DMS53 treated with DMSO at 0.1 percent for 48 hours (cell line): ENCODE results near the gene FILIP1L.

ENCODE experiments used
- DNase-seq: peaks from one replicate; lab custom pipeline; 2025; ENCODE audit not compliant: unreplicated experiment; lab: John Stamatoyannopoulos, UW

FILIP1L gene

DNA sequence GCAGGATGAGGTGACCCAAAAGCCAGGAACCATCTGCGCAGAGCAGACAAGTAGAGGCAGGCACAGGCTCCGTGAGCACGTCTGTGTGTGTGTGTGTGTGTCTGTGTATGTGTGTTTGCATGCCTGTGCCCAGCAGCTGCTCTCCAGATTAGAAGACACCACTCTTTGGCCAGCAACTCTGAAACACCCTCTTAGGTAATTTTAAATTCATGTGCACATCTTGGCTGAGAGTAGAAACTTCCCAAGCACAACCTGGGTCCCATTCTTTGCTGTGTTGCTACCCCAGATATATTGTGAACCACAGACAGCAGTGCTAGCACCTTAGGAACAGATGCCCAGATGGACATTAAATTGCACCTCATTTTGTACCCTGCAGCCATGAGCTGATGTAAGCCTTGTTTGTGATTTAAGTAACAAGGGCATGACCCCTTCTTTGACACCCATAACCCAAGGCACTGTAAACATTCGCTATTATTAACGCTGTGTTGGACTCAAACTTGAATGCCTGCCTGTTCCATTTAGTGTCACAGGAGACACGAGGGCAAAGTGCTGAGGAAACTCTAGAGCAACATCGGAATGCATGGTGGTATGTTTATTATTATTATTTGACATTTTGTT, at the start of gene FILIP1L:
Gene FILIP1L, minus strand, starts transcription at position 89 of the 618 bp plus-strand sequence.
- DNase-seq = no peak

DNA sequence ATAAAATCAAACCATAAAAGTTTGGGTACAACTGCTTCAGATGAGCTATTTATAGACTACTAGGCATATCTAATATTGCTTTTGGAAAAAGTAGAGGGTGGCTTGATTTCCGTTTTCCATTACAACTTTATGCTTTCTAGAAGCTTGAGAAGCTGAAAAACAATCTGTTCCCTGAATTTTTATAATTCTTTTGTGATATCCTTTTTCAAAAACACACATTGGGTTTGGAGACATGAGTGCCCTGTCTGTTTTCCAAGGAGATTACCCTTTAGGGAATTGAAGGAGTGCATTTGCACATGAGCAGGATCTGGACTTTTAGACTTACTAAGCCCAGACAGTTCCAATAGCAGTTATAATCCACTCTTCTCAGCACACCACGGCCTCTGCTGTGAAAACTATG, 49.5 kb upstream of the FILIP1L start:
- no peak for DNase-seq

DNA sequence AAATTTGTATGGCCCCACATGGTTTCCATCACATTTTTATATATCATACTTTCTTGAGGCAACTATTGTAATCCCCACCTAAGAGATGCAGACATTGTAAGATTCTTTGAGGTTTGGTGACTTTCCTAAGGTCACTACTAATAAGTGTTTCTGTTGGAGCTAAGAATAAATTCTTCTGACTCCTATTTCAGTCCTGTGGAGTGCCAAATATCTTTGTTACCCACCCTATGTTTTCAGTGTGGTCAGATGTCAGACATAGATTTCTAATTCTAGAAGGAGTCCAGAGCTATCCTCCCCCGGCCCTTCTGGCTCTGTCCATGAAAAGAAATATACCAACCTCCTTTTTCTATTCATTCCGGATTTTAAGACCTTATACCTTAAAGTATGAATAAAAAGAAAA, 46.2 kb upstream of the FILIP1L start:
- no peak for DNase-seq

DNA sequence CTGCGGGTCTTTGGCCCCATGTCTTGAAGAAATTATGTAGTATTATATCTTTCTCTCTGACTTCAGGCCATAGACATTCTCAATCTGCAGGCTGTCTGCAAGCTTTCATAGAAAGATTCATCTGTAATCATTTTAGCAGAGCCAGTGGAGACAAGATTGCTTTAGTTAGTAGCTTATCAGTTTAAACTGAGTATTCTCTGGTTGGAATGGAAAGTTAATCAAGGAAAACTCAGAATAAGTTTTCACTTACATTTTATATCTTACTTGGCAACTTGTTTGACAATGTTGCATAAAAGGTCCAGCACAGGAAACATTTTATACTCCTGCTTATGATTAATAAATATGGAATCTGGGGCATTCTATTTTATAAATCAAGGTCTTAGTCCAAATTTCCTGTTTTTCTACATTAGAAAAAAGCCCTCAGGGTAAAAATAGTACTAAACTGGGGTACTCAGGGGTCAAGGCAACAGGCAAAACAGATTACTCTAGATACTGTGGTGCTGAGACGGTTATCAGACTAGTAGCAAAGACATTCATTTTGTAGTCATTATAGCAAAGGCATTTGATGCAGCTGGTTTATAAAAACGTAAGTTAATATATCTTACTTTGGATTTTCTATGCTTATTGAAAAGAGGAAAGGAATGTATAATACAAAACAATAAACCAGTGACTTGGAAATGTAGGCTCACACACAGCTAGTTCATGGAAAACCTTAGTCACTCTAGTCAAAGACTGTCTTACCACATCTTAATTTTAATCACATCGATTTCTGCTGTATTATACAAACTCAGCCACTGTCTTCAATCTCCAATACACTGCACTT, 45.2 kb upstream of the FILIP1L start:
- DNase-seq = no peak

DNA sequence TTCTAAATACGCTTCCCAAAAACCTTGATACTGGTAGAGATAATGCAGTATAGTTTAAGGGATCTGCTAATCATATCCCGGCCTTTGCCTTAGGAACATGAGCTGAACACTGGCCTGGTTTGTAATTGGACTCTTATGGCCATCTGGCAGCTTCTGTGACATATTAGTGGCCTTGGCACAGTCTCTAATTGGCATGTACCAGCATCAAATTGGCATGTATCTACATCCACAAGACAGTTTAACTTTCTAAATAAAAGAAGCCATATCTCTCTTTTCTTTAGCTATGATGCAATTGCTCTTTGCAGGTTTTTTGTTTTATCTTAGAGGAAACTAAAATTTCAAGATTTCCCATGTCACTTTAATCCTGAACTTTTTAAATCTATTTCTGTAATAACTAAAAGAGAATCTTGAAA, 44.6 kb upstream of the FILIP1L start:
- no peak for DNase-seq

DNA sequence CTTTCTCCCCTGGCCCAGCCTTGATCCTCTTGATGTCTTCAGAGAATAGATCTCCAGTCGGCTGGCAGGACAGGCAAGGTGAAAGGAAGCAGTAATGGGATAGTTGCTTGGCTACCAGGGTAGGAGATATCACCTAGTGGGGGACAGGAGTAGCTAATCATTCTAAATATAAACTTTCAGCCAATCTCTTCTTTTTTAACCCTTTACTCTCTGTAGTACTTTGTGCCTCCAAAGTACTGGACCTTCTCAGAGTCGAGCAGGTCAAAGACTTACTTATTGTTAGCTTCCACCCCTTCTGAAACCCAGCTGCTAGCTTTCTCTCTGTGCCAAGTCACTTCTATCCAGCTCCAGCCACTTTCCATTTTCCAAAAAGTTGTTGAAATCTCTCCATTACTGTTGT, 43.4 kb upstream of the FILIP1L start:
- no peak for DNase-seq

DNA sequence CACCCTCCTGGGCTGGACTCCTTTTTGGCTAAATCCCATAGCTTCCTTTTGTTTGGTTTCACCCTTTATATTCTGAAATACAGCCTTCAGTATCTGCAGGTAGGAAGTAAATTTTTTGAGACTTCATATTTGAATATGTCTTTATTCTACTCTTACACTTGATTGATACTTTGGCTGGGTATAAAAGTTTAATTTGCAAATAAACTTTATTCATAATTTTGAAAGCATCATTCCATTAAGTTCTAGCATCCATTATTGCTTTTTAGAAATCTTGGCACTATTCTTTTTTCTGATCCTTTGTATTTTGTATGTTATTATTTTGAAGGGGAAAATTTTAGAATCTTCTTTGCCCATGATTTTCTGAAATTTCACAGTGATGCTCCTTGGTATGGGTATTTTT, 41.3 kb upstream of the FILIP1L start:
- no peak for DNase-seq

DNA sequence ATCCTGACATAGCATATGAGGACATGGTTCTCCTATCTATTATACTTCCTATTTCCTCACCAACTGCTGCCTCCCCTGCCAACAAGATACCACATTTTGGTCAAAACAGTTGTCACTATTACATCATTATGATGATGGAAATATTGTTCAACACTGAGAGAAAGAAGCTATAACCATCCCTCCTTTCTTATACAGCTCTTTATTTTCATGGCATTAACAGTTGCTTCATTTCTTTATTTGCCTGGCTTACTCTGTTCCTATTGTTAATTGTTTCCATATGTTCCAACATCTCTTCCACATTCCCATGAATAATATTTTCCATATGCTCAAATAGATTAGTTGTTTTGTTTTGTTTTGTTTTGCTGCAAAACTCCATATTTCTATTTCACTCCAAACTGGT, 40.8 kb upstream of the FILIP1L start:
- no peak for DNase-seq

DNA sequence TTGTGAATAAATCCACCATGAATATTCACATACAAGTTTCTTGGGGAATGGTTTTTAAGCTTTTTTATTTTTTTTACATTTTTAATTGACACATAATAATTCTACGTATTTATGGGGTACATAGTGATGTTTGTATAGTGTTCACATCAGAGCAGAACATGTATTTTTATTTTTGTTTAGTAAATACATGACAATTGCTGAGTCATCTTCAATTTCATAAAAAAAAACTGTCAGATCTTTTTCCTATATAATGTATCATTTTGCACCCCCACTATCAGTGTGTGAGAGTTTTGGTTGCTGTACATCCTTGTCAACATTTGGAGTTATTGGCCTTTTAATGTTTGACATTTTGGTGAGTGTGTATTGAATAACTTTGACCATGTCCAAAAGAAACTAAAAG, 39.9 kb upstream of the FILIP1L start:
- no peak for DNase-seq

DNA sequence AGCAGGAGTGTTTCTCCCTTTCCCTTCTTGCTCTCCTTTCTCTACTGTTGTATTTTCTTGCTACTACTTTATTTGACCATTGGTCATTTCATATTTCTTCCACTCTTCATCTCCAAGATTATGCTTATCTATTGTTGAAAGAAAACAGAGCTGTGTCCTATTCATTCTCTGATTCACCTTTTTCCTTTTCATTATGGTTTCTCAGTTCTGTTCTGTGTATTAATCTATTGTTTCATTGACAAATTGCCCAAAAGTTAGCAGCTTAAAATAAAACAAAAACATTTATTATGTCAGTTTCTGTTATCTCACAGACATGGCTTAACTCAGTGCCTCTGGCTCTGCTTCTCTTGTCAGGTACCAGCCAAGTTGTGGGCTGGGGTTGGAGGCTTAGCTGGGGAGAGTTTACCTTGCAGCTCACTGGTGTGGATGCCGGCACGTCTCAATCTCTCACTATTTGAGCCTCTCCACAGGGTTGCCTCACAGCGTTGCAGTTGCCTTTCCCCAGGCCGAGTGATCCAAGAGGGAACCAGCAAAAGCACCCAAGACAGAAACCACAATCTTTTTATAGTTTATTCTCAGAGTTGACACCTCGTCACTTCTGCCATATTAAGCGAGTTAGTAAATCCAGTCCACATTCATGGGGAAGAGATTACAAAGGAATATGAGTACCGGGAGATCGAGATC, 36.9 kb upstream of the FILIP1L start:
- no peak for DNase-seq

DNA sequence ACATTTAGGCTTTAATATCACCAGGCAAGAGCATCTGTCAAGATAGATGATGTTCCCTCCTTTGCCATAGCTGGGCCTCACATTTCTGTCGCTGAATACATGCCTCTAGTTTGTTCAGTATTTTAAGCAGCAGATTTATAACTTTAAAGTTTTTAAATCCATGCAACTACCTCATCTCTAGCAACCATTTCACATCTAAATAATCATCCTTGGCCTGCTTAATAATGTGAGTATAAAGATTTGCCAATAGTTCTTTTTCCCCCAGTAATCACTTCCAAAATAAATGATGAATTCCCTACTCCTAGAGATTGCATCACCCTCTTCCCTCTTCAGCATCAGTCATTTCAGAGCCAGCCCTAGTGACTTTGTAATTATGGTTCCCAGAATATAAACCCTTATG, 36.2 kb upstream of the FILIP1L start:
- no peak for DNase-seq

DNA sequence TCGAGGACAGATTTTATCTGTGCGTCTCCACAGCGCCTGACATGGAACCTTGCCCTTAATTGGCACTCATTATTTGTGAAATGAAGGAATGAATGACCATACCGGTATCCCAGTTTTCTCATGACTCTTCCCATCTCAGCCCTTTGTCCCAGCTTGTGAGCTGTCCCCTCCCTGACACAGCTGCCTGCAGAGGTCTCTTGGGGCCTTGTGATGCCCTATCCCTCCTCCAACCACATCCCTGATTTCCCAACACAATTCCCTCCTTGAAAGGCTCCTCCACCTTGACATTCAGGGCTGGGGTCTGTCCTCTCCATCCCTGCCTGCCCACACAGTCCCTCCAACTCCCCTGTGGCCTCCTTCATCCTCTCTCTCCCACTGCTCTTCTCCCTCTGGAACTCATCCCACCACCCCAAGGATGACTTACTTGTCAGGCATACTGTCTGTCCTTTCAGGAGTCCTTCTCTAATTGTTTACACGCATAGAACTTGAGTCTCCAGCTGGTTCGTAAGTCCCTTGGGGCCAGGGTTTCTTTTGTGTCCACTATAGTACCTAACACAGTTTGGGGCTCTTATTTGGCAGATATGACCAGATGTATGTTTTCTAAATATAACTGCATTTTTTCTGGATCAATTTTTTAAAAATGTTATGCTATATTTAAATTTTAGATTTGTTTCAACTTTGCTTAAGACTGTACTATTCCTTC, 35.6 kb upstream of the FILIP1L start:
- DNase-seq = no peak

DNA sequence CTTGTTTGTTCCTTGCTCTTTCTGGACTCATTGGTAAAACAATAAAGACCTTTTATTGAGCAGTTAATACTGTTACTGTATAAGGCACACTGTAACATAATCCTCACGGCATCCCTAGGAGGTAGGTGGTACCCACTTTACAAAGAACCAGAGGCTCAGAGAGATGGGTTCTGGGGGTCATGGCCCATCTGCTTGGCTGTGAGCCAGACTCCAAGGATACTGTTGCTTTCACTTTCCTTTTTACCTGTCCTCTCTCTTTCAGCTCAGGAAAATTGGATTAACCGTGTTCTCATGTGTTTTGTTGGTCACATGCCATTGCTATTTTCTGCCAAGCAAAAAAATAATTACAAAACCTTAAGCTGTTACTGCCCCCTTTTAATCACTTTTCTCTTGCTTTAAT, 34.8 kb upstream of the FILIP1L start:
- DNase-seq = no peak

DNA sequence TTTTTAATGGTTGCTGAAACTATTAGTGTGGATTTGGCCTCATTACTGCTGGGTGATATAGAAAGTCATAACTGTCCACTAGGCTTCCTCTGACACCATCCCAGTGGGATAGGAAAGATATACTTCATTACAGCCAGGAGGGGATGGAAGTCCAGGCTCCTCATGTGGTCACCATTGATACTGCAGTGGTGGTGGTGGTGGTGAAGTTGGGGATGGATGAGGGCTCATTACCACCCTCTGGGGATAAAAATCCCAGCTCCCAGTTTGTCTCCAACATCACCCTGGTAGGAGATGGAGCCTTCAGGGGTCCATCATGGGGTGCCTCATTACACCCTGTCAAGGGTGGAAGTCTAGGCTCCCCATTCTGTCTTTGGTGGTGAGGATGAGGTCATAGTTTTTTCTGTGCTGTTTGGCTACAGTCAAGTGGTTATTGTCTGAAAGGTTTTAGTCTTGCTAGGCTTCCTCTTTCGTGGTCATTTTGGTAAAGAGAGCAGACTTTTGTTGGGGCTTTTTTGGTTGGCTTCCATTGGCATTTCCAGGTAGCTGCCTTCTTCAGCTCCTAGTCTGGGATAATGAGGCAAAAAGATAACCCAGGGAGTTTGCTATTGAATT, 30.1 kb upstream of the FILIP1L start:
- no peak for DNase-seq

DNA sequence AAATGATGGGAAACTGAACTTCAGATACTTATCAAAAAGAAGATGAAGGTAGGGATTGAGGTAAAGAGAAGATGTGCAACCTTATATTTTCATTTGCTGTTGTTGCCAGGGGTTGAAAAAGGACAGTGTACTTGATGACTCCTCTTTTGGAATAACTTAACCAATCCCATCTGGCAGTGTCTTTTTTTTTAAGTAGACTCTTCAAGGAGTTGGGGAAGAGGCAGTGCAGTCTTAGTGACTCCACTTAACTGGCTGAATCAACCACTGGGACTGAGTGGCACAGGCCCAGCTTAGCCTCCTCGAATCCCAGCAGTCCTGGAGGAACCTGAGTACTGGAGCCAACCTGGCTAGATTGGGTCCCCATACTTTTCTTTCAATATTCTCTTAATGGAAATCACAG, 27.3 kb upstream of the FILIP1L start:
- DNase-seq = no peak

DNA sequence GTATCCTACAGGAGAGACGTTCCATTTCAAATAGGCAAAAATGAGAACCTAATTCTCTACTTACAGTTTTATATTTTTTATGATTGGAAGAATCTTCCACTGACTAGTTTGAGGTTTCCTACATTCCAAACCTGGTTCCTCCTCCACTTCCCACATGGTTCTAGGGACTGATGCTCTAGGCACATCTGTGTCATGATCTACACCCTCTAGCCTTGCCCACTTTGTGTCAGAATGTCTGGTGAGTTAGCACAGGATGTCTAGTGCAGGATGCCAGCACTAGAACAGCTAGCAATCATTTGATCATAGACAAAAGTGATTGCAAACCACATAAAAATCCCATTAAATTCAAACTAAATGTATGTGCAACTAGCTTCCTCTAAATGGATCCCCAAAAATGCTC, 26.7 kb upstream of the FILIP1L start:
- DNase-seq = no peak

DNA sequence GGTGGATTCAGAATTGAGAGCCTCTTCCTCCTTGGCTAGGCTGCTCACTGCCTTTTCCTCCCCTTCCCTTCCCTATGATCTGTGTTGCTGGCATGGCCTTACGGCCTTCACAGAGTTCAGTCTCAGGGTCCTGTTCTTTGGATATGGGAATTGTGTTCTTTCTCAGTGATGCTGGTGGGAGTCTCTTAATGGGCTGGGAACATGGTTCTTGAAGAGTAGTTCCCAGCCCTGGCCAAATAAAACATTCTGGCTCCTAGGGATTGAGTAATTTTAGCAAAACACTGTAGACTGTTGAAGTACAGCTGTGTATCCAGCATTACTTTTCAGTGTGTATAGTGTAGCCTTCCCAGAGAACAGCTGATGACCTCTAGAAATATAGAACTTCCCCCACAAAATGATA, 22.6 kb upstream of the FILIP1L start:
- no peak for DNase-seq

DNA sequence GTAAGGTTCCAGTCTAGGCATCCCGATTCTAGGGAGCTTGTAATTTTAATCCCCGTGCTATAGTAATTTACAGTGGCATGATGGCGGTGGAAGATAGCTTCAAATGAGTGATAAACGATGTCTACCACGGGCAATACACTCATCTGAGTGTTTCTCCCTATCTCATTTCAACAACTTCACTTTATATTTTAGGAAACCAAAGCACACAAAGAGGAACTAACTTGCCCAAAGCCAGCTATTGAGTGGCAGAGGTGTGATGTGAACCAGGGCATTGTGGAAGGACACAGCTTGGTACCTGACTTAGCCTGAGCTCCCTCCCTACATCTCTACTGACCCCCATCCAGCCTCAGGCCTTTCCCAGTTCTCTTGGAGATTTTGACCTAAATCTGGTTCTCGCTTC, 16.9 kb upstream of the FILIP1L start:
- DNase-seq = no peak

DNA sequence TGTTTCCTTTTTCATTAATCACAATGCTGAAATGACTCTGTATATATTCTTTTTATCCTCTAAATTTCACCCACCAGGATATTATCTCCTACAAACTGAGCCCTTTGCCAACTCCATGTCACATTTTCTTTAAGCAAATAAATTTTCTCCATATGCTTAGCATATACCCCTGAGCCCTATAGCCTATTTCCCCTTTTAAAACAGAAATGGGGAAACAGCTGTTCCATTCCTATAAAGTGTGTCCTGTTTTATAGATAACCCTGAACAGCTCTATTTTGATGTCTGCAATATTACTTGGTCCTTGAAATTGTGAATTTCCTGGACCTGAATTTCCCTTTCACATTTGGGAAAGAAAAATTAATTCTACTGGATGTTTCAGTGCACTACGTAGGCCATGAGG, 15.6 kb upstream of the FILIP1L start:
- DNase-seq = no peak

DNA sequence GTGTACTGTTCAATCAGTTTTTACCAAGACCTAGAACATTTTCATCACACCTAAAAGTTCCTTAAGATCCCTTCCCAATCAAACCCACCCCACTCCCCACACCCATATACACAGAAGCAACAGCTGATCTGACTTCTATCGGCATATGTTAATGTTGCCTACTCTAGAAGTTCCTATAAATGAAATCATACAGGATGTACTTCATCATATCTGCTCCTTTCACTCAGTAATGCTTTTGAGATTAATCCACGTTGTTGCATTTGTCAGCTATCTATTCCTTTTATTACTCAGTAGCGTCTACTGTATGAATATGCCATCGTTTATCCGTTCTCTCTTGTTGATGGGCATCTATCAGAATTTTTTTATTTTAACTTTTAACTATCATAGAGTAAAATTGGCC, 14.3 kb upstream of the FILIP1L start:
- no peak for DNase-seq

DNA sequence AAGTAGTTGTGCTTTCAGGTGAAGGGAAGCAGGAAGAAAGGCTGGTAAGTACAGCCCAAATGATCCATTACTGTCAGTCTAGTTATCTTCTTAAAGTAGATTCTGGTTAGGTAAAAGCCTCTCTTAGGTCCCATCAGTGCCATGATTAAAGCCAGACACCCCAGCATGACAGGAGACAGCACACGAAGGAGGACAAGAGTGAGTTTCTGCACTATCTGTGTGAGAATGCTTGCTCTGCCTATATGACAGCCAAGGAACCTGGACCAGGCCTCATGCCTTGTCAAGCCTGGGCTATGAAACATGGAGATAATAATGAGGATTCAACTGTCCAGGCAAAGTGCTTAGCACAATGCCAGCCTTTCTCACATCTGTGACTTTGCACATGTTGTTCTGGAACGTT, 13.5 kb upstream of the FILIP1L start:
- DNase-seq = no peak
